K562 (cell line): ENCODE data around the gene CABP4. TPM values are rescaled to one million over a fixed set of nuclear protein-coding genes. Genes with fewer than 3 reads are reported as not detected.
A peak's percentile ranks its signal among the peaks of the same experiment; 100 is the strongest.

ENCODE experiments used
- ATAC-seq: fragments of 200-7000 bp; cut with Tn5 transposase; 3 replicates; pipeline ENCODE4 v1.9.1; 2020; ENCODE audit warnings: moderate library complexity
- BruUV-seq: library from RNA; stranded (reverse); fragments of 400-500 nt; replicated peaks from 2 replicates; lab custom pipeline; 2021; lab: Mats Ljungman, UMichigan
- CTCF ChIA-PET: fragments of 300-600 bp; formaldehyde crosslinking; extraction: SDS; loops from one replicate; lab custom pipeline; 2021; ENCODE audit warnings: low intra/inter-chr PET ratio; lab: Yijun Ruan, JAX
- POLR2A ChIA-PET: fragments of 300-600, 350-650 bp; sonication (Branson Sonifier 250); formaldehyde crosslinking; extraction: SDS; loops from one replicate; lab custom pipeline; 2021; ENCODE audit warnings: antibody characterized with exemption, inconsistent platforms; lab: Yijun Ruan, JAX
- DNase-seq, 4 experiments: peaks; one replicate each; pipeline versions ENCODE4 v3.0.0 to v3.0.0-alpha.2; 2011 to 2018; ENCODE audit warnings: low spot score in 3 of 4, mixed read lengths in 3 of 4; ENCODE audit errors: extremely low read depth in 1 of 4
- FAIRE-seq: peaks from 2 replicates; lab custom pipeline; 2011; peaks lifted over from hg19 to GRCh38; lab: Jason Lieb, UNC
- H2AFZ ChIP-seq: 2 replicates; pipeline ENCODE4 v1.6.0; 2011; ENCODE audit warnings: low read depth, low read length, control low read depth, inconsistent platforms
- H3K27ac ChIP-seq: fragments of 200-600 bp; 3 replicates; pipeline ENCODE4 v1.8.0; 2011; ENCODE audit warnings: low read depth, mild to moderate bottlenecking, control low read depth, inconsistent platforms, low read length, moderate library complexity, mixed read lengths; ENCODE audit errors: extremely low read depth
- H3K27me3 ChIP-seq, 2 experiments: fragments of 300-600 bp in 1 of 2; 2 replicates in 1 of 2; 3 replicates in 1 of 2; pipeline versions ENCODE4 v1.6.0 to v1.8.0; 2011; ENCODE audit warnings: inconsistent platforms in 2 of 2, low read length in 2 of 2, mild to moderate bottlenecking in 1 of 2, mixed read lengths in 1 of 2, moderate library complexity in 1 of 2; ENCODE audit not compliant: control insufficient read depth in 2 of 2, insufficient read depth in 2 of 2
- H3K36me3 ChIP-seq: fragments of 300-600 bp; 3 replicates; pipeline ENCODE4 v1.8.0; 2011; ENCODE audit warnings: mild to moderate bottlenecking, low read length, inconsistent platforms; ENCODE audit not compliant: control insufficient read depth, insufficient read depth
- H3K4me1 ChIP-seq, 2 experiments: fragments of 200-600 bp in 1 of 2; replicated peaks in 1 of 2; 2 replicates in 1 of 2; 3 replicates in 1 of 2; pipeline versions ENCODE4 v1.5.1 to v1.8.0; 2011; ENCODE audit warnings: inconsistent platforms in 2 of 2, low read length in 2 of 2, mild to moderate bottlenecking in 1 of 2, mixed read lengths in 1 of 2, moderate library complexity in 1 of 2; ENCODE audit not compliant: control insufficient read depth in 2 of 2, insufficient read depth in 2 of 2
- H3K4me2 ChIP-seq: 2 replicates; pipeline ENCODE4 v1.6.1; 2011; ENCODE audit warnings: low read length, control low read depth, inconsistent platforms, mixed read lengths; ENCODE audit not compliant: insufficient read depth
- H3K4me3 ChIP-seq: fragments of 200-600 bp; sonication (generic), shearing (Covaris generic); 2 replicates; pipeline ENCODE4 v1.5.1; 2016; ENCODE audit warnings: control low read depth, inconsistent platforms
- H3K79me2 ChIP-seq: fragments of 200-600 bp; 3 replicates; pipeline ENCODE4 v1.8.0; 2011; ENCODE audit warnings: low read length, inconsistent platforms; ENCODE audit not compliant: control insufficient read depth, insufficient read depth
- H3K9ac ChIP-seq, 2 experiments: 2 replicates each; pipeline versions ENCODE4 v1.6.0 to v1.6.1; 2011; ENCODE audit warnings: low read depth in 2 of 2, low read length in 2 of 2, control low read depth in 1 of 2, inconsistent platforms in 1 of 2, mild to moderate bottlenecking in 1 of 2, mixed read lengths in 1 of 2; ENCODE audit not compliant: insufficient read depth in 1 of 2
- H3K9me1 ChIP-seq: one replicate; pipeline ENCODE4 v1.6.0; 2011; ENCODE audit warnings: inconsistent platforms, mild to moderate bottlenecking, low read length, moderate library complexity; ENCODE audit not compliant: control insufficient read depth, insufficient read depth
- H3K9me3 ChIP-seq: replicated peaks from 2 replicates; pipeline ENCODE4 v1.5.1; 2011; ENCODE audit warnings: low read depth, low read length, inconsistent platforms; ENCODE audit not compliant: control insufficient read depth, insufficient read depth
- H4K20me1 ChIP-seq: replicated peaks from 2 replicates; pipeline ENCODE4 v1.6.1; 2011; ENCODE audit warnings: low read length, inconsistent platforms, mixed read lengths; ENCODE audit not compliant: control insufficient read depth, insufficient read depth
- BCOR ChIP-seq: fragments of 450-650 bp; IDR thresholded peaks from 2 replicates; pipeline ENCODE4 v1.6.1; 2016
- CBX8 ChIP-seq: fragments of 200-600 bp; sonication (generic); IDR thresholded peaks from 2 replicates; pipeline ENCODE4 v1.6.1; 2012; ENCODE audit warnings: borderline replicate concordance, mixed run types, low read depth, mild to moderate bottlenecking, moderate library complexity, mixed read lengths, low read length, control low read depth, inconsistent platforms; ENCODE audit not compliant: poor library complexity, severe bottlenecking; ENCODE audit errors: extremely low read depth
- CEBPG ChIP-seq, 3 experiments: fragments of 200-800 bp in 1 of 3; sonication (Bioruptor generic) in 1 of 3; sonication (generic) in 1 of 3; formaldehyde crosslinking in 1 of 3; IDR thresholded peaks in 2 of 3; conservative IDR thresholded peaks in 1 of 3; 2 replicates each; pipeline versions ENCODE4 v1.6.1 to v1.8.0; 2016 to 2022; ENCODE audit warnings: missing compliant biosample characterization in 2 of 3, missing genetic modification characterization in 2 of 3, mild to moderate bottlenecking in 1 of 3, missing genetic modification reagents in 1 of 3
- CREM ChIP-seq: IDR thresholded peaks from 2 replicates; pipeline ENCODE4 v1.6.1; 2014; ENCODE audit warnings: antibody characterized with exemption, low read depth
- CTBP1 ChIP-seq: fragments of 450-650 bp; IDR thresholded peaks from 2 replicates; pipeline ENCODE4 v1.6.1; 2016; ENCODE audit warnings: borderline replicate concordance
- GABPB1 ChIP-seq: sonication (generic); formaldehyde crosslinking; IDR thresholded peaks from 2 replicates; pipeline ENCODE4 v1.8.0; 2022; ENCODE audit warnings: mild to moderate bottlenecking, missing genetic modification reagents
- GATAD2B ChIP-seq: fragments of 450-650 bp; IDR thresholded peaks from 2 replicates; pipeline ENCODE4 v1.6.1; 2017; ENCODE audit warnings: mild to moderate bottlenecking, borderline replicate concordance
- HDAC1 ChIP-seq, 2 experiments: fragments of 450-650 bp; IDR thresholded peaks; 2 replicates each; pipeline ENCODE4 v1.6.1; 2016 to 2017; ENCODE audit warnings: inconsistent platforms in 1 of 2, mild to moderate bottlenecking in 1 of 2, moderate library complexity in 1 of 2
- MXI1 ChIP-seq: IDR thresholded peaks from 2 replicates; pipeline ENCODE4 v1.6.1; 2011; ENCODE audit warnings: low read depth, mild to moderate bottlenecking, improper control_type of control experiment, low read length
- NFIC ChIP-seq: fragments of 450-650 bp; IDR thresholded peaks from 2 replicates; pipeline ENCODE4 v1.6.1; 2017; ENCODE audit warnings: mild to moderate bottlenecking, inconsistent platforms
- PHB2 ChIP-seq: fragments of 450-650 bp; IDR thresholded peaks from 2 replicates; pipeline ENCODE4 v1.6.1; 2017; ENCODE audit warnings: low read depth
- POLR3A ChIP-seq: IDR thresholded peaks from 2 replicates; pipeline ENCODE4 v1.6.1; 2011; ENCODE audit warnings: borderline replicate concordance, mild to moderate bottlenecking, moderate library complexity; ENCODE audit not compliant: insufficient read length, insufficient read depth; ENCODE audit errors: extremely low read depth
- SOX6 ChIP-seq: fragments of 450-650 bp; IDR thresholded peaks from 2 replicates; pipeline ENCODE4 v1.6.1; 2014; ENCODE audit warnings: mild to moderate bottlenecking
- SREBF1 ChIP-seq: fragments of 150-350 bp; IDR thresholded peaks from 2 replicates; pipeline ENCODE4 v1.6.1; 2014; ENCODE audit warnings: antibody characterized with exemption, low read depth, low read length, borderline replicate concordance
- SRSF1 ChIP-seq: fragments of 200-400 bp; formaldehyde crosslinking; IDR thresholded peaks from 2 replicates; pipeline ENCODE4 v1.6.1; 2017; ENCODE audit warnings: mild to moderate bottlenecking, low read depth, low read length, moderate library complexity
- USF1 ChIP-seq: sonication (generic); formaldehyde crosslinking; IDR thresholded peaks from 2 replicates; pipeline ENCODE4 v1.9.0; 2022; ENCODE audit warnings: mild to moderate bottlenecking, missing genetic modification reagents
- ZNF551 ChIP-seq: fragments of 250-450 bp; sonication (Bioruptor Pico); IDR thresholded peaks from 2 replicates; pipeline ENCODE4 v1.5.0; 2021; ENCODE audit warnings: mild to moderate bottlenecking, moderate library complexity
- WGBS: fragments of 100-300 bp; shearing (Covaris generic); methylation state at CpG from one replicate; pipeline ENCODE4 v1.1.6; 2016; ENCODE audit warnings: low coverage, mixed read lengths; ENCODE audit not compliant: insufficient coverage; ENCODE audit errors: missing lambda C conversion rate; 5-methylcytosine and 5-hydroxymethylcytosine counted together
- in situ Hi-C: fragments of 300-500 bp; cut with MboI; formaldehyde crosslinking; loops from 4 replicates; pipeline ENCODE4 v1.15.0; 2018; ENCODE audit warnings: inconsistent platforms, mixed read lengths
- intact Hi-C: fragments of 100-400 bp; cut with micrococcal nuclease; formaldehyde crosslinking; loops from 2 replicates; pipeline ENCODE4 v1.14.2; 2022
- polyA plus RNA-seq, 8 experiments: library from polyadenylated mRNA; depleted of rRNA in 4 of 8; stranded (reverse) in 5 of 8; unstranded in 3 of 8; fragments of >200 nt; fragmentation: Nextera tagmentation in 2 of 8; fragmentation: Illumina TruSeq in 1 of 8; extraction: Ambion mirVana in 2 of 8; extraction: Trizol in 1 of 8; gene quantifications; 2 replicates each; pipeline versions ENCODE4 v1.2.1 to v1.2.3, GENCODE V29; 2011 to 2014; ENCODE audit warnings: inconsistent platforms in 1 of 8, missing spikeins in 1 of 8
- total RNA-seq, 7 experiments: library from RNA; depleted of rRNA in 6 of 7; stranded (reverse); fragments of >200 nt in 6 of 7; fragmentation: Illumina TruSeq in 2 of 7; extraction: Trizol in 2 of 7; gene quantifications; 2 replicates each; pipeline versions ENCODE4 v1.2.1 to v1.2.3, GENCODE V29; 2011 to 2021; ENCODE audit warnings: low replicate concordance in 1 of 7
- TF ChIP-seq, protein P1 (sequence below): sonication (generic); formaldehyde crosslinking; IDR thresholded peaks from 2 replicates; pipeline ENCODE4 v1.8.0; 2023; ENCODE audit warnings: mild to moderate bottlenecking, missing genetic modification reagents
- TF ChIP-seq, protein P2 (sequence below): sonication (generic); formaldehyde crosslinking; IDR thresholded peaks from 2 replicates; pipeline ENCODE4 v1.8.1; 2023; ENCODE audit warnings: mild to moderate bottlenecking, missing genetic modification reagents, moderate library complexity

Gene CABP4
- total and polyA plus RNA-seq, 9 of the 15 experiments (the other 6 are each of a cell fraction or from before 2014, with no cell fraction given), result 0.11 TPM; not detected in 8

GRCh38 chr11:67500831-67501715 lies 45.9 kb downstream of the CABP4 start:
- WGBS, result 78% methylated on average over 9 of the region's 9 CpGs
- Histone ChIP-seq H3K79me2 (peaks cover 16% of the 10 kb centered on the region; the same call in 2 of the 3 replicates), H3K9me3 (no peaks in the 10 kb centered on the region), H3K9me1 (peaks cover 6% of the 10 kb centered on the region), H3K27me3 (no peaks in the 10 kb centered on the region), H3K36me3 (peaks cover 64% of the 10 kb centered on the region; the same call in 2 of the 3 replicates), H3K27ac (no peak overlapping the region), H3K9ac (no peak overlapping the region), H3K4me1 (peaks cover 11 to 66% of the 10 kb centered on the region in 2 experiments), H4K20me1 (no peaks in the 10 kb centered on the region), H3K4me2 (no peak overlapping the region), H3K4me3 (no peak overlapping the region), H2AFZ (no peak overlapping the region)
- intact Hi-C loops (no loop called here), in situ Hi-C loops (no loop called here)
- ChIA-PET CTCF (no interaction called here), POLR2A (interaction anchor here (0.5 to 1.7 kb wide), 3 partner anchors 9 to 229 kb away, joined by 4 to 5 read pairs (median 4); no protein-coding TSS in a partner anchor)
- BruUV-seq, result no TSS peak
- ATAC-seq (no peak), FAIRE-seq (no peak), DNase-seq (no peak)
- TF ChIP-seq SRSF1, result no peak
- TF ChIP-seq SREBF1, result no peak
- no peak for TF ChIP-seq CBX8
- no peak for TF ChIP-seq GABPB1
- TF ChIP-seq CREM, result no peak
- peak; percentile 85 for TF ChIP-seq NFIC
- no peak for TF ChIP-seq MXI1
- no peak for TF ChIP-seq SOX6
- no peak for TF ChIP-seq PHB2
- TF ChIP-seq HDAC1 (IDR thresholded peaks at IDR 0.05), result no peak
- TF ChIP-seq, protein P1, sequence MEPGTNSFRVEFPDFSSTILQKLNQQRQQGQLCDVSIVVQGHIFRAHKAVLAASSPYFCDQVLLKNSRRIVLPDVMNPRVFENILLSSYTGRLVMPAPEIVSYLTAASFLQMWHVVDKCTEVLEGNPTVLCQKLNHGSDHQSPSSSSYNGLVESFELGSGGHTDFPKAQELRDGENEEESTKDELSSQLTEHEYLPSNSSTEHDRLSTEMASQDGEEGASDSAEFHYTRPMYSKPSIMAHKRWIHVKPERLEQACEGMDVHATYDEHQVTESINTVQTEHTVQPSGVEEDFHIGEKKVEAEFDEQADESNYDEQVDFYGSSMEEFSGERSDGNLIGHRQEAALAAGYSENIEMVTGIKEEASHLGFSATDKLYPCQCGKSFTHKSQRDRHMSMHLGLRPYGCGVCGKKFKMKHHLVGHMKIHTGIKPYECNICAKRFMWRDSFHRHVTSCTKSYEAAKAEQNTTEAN (CRISPR knock-in tag), result no peak
- TF ChIP-seq, protein P2, sequence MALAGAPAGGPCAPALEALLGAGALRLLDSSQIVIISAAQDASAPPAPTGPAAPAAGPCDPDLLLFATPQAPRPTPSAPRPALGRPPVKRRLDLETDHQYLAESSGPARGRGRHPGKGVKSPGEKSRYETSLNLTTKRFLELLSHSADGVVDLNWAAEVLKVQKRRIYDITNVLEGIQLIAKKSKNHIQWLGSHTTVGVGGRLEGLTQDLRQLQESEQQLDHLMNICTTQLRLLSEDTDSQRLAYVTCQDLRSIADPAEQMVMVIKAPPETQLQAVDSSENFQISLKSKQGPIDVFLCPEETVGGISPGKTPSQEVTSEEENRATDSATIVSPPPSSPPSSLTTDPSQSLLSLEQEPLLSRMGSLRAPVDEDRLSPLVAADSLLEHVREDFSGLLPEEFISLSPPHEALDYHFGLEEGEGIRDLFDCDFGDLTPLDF, result no peak
- TF ChIP-seq ZNF551, result no peak
- TF ChIP-seq CEBPG (CRISPR knock-in tag; IDR thresholded peaks at IDR 0.05), result peak; percentile 72
- TF ChIP-seq CEBPG (tag; conservative IDR thresholded peaks at IDR 0.05 in 1 of 2, IDR thresholded peaks at IDR 0.05 in 1 of 2), result peak; percentile 66 to 84
- no peak for TF ChIP-seq POLR3A
- no peak for TF ChIP-seq GATAD2B
- TF ChIP-seq BCOR, result no peak
- TF ChIP-seq USF1 (CRISPR knock-in tag), result 0 out of 2 replicates have a peak, but pooled peaks have one; percentile 8
- TF ChIP-seq CTBP1, result no peak
